GM13977 (cell line): ENCODE measurements around the gene BLTP3B.
"Not testable (repeated sequence)": the region's sequence is repeated elsewhere in the genome, so short reads cannot be mapped to it uniquely, and the experiment has no call there.

Experiments used
- DNase-seq: peaks from one replicate; pipeline ENCODE4 v3.0.0; 2012; ENCODE audit warnings: low spot score
- in situ Hi-C: fragments of 300-500 bp; cut with MboI; formaldehyde crosslinking; loops from one replicate; pipeline ENCODE4 v1.12.0; 2022; ENCODE audit warnings: low sequenced_read_pairs, low pct_unique_long_range_greater_than_20kb, mixed read lengths, inconsistent platforms; ENCODE audit not compliant: unreplicated experiment
- TF ChIP-seq, protein P1 (sequence below): IDR thresholded peaks from 2 replicates; pipeline ENCODE4 v1.5.1; 2012; ENCODE audit warnings: mild to moderate bottlenecking, control low read depth; ENCODE audit not compliant: insufficient read depth; ENCODE audit errors: extremely low read depth, missing control alignments

The BLTP3B gene

DNA sequence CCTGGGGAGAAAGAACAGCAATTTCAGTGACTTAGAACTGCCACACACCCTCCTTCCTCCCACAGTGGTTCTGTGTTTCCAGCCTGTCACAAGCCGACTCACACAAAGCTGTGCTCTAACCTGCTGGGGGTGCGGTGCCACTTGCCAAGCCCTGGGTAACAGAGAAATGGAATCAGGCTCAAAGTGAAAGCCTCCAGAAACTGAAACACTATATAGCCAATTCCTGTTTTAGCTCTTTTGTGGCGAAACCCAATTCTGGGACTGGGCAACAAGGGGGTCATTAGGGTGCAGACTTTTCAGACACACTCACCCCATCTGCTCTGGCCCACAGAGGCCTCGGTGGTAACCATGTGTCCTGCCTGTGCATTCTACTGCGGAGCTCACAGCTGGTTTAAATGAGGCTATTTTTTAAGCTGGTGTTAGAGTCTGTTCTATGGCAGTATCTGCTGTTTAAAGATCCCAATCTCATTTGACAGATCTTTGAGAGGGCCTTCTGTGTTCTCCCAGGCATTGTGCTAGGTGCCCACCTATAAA, 42.8 kb upstream of the BLTP3B start:
- in situ Hi-C loops: no loop called here
- TF ChIP-seq, protein P1, sequence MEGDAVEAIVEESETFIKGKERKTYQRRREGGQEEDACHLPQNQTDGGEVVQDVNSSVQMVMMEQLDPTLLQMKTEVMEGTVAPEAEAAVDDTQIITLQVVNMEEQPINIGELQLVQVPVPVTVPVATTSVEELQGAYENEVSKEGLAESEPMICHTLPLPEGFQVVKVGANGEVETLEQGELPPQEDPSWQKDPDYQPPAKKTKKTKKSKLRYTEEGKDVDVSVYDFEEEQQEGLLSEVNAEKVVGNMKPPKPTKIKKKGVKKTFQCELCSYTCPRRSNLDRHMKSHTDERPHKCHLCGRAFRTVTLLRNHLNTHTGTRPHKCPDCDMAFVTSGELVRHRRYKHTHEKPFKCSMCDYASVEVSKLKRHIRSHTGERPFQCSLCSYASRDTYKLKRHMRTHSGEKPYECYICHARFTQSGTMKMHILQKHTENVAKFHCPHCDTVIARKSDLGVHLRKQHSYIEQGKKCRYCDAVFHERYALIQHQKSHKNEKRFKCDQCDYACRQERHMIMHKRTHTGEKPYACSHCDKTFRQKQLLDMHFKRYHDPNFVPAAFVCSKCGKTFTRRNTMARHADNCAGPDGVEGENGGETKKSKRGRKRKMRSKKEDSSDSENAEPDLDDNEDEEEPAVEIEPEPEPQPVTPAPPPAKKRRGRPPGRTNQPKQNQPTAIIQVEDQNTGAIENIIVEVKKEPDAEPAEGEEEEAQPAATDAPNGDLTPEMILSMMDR: no peak
- DNase-seq: no peak

DNA sequence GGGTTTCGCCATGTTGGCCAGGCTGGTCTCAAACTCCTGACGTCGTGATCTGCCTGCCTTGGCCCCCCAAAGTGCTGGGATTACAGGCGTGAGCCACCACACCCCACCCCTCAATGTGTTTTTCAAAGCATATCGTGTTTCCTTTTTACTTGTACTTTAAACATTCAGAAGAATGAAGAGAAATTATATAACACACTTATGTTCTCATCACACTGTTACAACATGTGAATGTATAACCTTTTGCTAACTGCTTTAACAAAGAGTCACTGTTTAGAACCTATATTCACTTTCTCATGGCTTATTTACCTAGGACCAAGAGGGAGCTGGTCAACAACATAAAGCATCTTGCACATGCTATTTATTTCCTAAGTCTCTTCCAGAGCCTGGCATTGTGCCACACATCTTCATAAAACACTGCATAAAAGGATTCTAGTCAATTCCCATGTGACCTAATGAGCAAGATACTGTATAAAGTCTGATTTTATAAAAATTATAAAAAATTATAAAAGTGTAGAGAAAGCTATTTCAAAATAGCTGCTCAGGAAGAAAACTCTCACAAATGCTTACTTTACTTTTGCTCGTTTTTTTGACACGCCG, 42.0 kb upstream of the BLTP3B start:
- TF ChIP-seq, protein P1: no peak
- no peak for DNase-seq
- in situ Hi-C loops: no loop called here

- DNase-seq: no peak
- in situ Hi-C loops: no loop called here
- TF ChIP-seq, protein P1: no peak
Measured at GRCh38 chr12:100179252-100179651, 36.6 kb upstream of the BLTP3B start.

DNA sequence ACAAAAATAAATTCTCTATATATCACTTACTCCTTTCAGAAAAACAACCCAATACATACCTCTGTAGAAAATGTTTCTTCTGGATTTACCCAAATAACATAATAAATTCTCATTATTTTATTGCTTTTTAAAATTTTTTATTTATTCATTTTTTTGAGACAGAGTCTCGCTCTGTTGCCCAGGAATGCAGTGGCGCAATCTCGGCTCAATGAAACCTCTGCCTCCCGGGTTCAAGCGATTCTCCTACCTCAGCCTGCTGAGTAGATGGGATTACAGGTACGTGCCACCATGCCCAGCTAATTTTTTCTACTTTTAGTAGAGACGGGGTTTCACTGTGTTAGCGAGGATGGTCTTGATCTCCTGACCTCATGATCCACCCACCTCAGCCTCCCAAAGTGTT, 33.8 kb upstream of the BLTP3B start:
- in situ Hi-C loops: not testable (repeated sequence)

DNA sequence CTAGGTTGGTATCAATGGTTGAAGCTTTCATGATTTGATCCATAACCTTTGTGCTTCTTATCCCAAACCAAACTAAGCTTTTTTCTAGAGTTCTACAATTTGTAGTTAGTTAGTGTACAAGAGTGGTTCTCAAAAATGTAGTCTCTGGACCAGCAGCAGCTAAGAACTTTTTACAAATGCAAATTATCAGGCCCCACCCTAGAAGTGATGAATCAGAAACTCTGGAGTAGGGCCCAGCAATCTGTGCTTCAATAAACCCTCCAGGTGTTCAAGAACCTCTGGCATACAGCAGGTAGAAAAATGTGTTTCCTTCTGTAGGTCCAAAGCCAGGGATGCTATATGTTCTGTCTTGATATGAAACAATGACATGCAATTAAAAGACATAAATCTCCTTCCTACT, 31.8 kb upstream of the BLTP3B start:
- in situ Hi-C loops: no loop called here
- no peak for DNase-seq
- TF ChIP-seq, protein P1: no peak

More for the DNA sequence above, 33.8 kb upstream of the BLTP3B start:
- not testable (repeated sequence) for DNase-seq

- in situ Hi-C loops: no loop called here
- TF ChIP-seq, protein P1: no peak
Measured at GRCh38 chr12:100173111-100173510, 30.4 kb upstream of the BLTP3B start.

DNA sequence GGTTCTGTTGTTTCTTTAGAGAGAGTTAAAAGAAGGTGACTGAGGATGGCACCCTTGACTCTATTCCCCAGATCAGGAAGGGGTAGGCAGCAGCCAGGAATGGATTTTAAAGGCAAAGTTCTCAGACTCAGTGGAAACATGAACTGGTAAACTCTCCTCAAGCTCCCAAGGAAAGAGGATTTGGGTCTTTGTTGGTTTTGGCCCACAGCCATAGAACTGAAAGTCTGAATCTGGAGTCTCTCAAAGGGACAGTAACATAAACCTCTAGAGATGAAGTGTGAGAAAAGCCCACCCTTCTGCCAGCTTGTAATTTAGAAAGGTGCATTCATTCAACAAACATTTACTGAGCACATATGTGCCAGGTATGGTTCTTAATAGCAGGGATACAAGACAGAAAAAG, 28.6 kb upstream of the BLTP3B start:
- TF ChIP-seq, protein P1: no peak
- in situ Hi-C loops: no loop called here
- no peak for DNase-seq

More at GRCh38 chr12:100173111-100173510, 30.4 kb upstream of the BLTP3B start:
- no peak for DNase-seq
